HG03095 (cell line): ENCODE results near the gene IL4R.

ENCODE experiments used
- ATAC-seq: cut with Tn5 transposase; IDR thresholded peaks from one replicate; pipeline ENCODE4 v1.9.1; 2021; ENCODE audit warnings: moderate library complexity; ENCODE audit not compliant: unreplicated experiment

IL4R gene

DNA sequence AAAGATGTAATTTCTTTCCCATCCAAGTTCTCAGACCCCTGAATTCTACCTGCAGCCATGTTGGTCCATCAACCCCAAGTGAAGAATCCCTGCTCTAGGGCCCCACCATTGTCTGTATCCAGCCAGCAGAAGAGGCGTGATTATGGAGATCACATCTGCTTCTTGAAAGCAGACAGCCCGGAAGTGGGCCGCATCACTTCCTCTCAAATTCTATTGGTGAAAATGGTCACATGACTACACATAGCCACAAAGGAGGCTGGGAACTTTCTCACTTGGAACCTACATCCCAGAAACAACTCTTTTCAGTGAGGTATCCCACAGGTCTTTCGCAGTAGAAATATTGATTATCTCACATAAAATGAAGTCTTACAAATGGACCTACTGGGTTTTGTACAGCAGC is 40.1 kb downstream of the IL4R start:
- ATAC-seq = no peak

DNA sequence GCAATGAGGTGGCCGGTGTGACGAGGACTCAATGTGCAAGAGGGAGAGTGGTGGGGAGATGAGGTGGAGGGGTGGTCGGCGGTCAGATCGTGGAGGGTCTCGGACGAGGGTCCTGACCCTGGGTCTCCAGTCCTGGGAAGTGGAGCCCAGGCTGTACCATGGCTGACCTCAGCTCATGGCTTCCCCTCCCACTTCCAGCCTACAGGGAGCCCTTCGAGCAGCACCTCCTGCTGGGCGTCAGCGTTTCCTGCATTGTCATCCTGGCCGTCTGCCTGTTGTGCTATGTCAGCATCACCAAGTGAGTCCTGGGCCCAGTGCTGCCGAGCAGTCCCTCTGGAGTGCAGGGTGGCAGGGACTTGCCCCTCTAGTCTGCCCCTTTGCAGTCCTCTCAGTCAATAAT is 41.8 kb downstream of the IL4R start:
- ATAC-seq = no peak

DNA sequence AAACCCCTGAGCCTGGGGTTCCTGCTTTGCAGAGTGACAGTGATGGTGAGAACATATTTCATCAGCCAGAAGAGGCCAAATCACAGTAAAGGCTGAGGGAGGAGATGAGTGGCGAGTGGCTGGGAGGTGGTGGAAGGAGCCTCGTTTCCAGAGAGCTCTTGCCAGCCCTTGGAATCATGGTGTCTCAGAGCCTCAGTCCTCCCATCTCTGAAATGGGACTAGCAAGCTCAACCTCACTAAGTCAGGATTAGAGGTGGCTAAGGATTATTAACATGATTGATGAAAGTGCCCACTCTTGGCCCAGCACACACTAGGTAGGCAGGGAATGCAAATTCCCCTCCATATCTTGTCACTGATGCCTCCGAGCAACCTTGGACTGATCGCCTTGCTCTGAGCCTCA is 43.0 kb downstream of the IL4R start:
- ATAC-seq = no peak

DNA sequence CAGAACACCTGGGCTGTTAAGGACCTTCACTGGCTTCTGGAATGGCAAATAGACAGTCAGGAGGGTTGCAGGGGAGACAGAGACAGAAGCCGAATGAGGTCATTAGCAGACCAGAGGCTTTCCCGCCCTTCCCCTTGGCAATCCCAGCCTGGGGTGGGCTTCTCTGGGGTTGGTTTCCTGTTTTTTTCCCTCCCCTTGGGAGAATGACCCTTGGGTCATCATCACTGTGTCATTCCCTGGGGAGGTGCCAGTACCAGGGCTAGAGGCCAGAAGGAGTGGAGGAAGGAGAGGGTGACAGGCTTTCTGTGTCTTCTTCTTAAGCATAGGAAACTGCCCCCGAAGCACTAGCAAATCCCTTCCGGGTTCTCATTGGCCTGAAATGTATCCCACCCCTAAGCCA is 45.3 kb downstream of the IL4R start:
- ATAC-seq = no peak

DNA sequence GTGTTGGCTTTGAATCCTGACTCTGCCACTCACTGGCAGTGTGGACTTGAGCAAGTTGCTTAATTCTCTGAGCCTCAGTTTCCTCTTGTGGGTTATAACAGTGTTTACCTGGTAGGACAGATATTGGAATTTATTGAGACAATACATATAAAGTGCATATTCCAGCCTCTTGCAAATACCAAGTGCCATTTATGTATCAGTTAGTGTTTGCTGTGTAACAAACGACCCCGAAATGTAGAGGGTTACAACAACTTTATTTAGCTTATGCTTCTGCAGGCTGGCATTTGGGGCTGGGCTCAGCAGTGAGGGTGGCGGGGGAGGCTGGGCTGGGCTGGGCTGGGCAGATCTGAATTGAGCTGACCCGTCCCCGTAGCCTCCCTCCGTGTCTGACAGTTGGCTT is 45.8 kb downstream of the IL4R start:
- ATAC-seq = no peak

DNA sequence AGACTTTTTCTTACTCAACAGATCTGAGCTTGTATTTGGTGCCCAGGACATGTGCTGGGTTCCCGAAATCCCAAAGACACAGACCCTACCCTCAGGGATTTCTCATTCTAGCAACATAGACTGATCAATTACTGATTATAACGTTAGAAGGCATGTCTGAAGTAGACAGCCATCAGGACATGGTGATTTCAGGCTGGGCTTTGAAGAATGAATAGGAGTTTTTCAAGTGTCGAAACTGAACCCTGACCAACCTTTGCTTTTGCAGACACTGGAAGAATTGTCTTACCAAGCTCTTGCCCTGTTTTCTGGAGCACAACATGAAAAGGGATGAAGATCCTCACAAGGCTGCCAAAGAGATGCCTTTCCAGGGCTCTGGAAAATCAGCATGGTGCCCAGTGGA is 48.2 kb downstream of the IL4R start:
- no peak for ATAC-seq

DNA sequence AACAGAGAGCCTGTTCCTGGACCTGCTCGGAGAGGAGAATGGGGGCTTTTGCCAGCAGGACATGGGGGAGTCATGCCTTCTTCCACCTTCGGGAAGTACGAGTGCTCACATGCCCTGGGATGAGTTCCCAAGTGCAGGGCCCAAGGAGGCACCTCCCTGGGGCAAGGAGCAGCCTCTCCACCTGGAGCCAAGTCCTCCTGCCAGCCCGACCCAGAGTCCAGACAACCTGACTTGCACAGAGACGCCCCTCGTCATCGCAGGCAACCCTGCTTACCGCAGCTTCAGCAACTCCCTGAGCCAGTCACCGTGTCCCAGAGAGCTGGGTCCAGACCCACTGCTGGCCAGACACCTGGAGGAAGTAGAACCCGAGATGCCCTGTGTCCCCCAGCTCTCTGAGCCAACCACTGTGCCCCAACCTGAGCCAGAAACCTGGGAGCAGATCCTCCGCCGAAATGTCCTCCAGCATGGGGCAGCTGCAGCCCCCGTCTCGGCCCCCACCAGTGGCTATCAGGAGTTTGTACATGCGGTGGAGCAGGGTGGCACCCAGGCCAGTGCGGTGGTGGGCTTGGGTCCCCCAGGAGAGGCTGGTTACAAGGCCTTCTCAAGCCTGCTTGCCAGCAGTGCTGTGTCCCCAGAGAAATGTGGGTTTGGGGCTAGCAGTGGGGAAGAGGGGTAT is 48.9 kb downstream of the IL4R start:
- no peak for ATAC-seq

DNA sequence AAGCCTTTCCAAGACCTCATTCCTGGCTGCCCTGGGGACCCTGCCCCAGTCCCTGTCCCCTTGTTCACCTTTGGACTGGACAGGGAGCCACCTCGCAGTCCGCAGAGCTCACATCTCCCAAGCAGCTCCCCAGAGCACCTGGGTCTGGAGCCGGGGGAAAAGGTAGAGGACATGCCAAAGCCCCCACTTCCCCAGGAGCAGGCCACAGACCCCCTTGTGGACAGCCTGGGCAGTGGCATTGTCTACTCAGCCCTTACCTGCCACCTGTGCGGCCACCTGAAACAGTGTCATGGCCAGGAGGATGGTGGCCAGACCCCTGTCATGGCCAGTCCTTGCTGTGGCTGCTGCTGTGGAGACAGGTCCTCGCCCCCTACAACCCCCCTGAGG is 49.5 kb downstream of the IL4R start:
- no peak for ATAC-seq

DNA sequence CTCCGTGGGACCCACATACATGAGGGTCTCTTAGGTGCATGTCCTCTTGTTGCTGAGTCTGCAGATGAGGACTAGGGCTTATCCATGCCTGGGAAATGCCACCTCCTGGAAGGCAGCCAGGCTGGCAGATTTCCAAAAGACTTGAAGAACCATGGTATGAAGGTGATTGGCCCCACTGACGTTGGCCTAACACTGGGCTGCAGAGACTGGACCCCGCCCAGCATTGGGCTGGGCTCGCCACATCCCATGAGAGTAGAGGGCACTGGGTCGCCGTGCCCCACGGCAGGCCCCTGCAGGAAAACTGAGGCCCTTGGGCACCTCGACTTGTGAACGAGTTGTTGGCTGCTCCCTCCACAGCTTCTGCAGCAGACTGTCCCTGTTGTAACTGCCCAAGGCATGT is 50.0 kb downstream of the IL4R start:
- no peak for ATAC-seq

DNA sequence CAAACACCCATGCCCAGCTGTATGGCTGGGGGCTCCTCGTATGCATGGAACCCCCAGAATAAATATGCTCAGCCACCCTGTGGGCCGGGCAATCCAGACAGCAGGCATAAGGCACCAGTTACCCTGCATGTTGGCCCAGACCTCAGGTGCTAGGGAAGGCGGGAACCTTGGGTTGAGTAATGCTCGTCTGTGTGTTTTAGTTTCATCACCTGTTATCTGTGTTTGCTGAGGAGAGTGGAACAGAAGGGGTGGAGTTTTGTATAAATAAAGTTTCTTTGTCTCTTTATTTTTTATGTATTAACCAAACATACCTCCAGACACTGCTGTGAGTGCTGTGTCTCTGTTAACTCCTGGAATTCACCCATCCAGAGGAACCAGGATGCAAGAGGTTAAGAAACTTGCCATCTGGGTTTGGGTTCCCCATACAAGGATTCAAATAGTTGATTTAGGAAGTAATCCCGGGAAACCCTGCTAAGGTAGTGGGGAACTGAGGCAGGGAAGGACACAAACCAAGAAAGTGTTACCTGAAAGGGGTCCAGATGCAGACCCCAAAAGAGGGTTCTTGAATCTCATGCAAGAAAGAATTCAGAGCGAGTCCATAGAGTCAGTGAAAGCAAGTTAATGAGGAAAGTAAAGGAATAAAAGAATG is 50.8 kb downstream of the IL4R start:
- ATAC-seq = no peak

DNA sequence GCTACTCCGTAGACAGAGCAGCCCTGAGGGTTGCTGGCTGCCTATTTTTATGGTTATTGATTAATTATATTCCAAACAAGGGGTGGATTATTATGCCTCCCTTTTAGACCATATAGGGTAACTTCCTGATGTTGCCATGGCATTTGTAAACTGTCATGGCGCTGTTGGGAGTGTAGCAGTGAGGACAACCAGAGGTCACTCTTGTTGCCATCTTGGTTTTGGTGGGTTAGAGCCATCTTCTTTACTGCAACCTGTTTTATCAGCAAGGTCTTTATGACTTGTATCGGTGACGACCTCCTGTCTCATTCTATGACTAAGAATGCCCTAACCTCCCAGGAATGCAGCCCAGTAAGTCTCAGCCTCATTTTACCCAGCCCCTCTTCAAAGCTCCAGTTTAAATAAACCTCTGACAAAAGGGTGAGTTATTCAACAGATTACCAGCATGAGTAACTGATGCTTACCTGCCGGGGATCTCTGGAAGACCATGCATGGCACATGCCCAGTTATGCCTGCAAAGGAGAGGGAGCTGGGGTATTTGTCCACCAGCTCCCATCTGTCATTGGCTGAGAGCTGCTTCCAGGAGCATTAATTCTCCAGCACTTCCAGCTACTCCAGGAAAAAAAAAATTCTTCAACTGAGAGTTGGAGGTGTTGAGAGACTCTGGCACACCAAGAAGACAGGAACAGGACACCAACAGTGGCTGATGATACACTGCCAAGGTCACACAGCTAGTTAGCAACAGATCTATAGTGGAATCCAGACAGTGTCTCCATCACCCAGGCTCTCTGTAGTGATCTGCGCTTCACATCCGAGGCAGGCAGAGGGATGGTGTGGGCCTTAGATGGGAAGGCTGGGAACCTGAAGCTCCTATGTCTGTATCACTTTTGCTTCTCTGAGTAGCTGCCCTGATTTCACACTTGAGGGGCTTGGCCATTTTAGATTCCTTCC is 51.6 kb downstream of the IL4R start:
- no peak for ATAC-seq

DNA sequence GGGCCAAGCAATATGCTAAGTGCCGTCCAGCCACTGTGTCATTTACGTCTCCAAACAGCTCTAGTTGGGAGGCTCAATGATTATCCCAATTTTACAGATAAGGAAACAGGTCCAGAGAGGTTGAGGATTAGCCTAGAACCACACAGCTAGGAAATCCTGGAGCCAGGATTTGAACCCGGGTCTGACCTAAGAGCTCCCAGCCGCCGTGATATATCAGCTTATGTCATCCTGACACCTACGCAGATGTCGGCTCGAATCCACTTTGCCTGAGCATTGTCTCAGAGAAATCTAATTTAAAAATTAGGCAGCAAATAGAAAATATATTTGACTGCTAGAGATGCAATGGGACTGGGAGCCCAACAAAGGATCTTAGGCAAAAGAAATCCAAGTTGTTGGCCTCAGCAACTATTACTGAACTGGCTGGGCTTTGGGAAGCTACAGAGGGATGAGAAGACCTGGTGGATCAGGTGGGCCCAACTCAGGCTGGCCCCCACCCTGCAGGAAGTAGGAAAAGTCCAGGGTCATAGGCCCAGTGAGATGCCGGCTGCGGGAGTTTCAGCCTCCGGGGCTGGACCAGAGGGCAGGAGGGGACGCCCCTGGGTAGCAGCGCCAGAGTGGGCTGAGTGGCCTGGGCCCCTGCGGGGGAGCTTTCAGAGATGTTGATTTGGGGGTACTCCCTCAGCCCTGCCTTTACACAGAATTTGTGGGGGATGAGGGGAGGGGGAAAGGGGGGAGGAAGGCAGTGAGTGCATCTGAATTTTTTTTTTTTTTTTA is 53.1 kb downstream of the IL4R start:
- peak; percentile 23 for ATAC-seq

DNA sequence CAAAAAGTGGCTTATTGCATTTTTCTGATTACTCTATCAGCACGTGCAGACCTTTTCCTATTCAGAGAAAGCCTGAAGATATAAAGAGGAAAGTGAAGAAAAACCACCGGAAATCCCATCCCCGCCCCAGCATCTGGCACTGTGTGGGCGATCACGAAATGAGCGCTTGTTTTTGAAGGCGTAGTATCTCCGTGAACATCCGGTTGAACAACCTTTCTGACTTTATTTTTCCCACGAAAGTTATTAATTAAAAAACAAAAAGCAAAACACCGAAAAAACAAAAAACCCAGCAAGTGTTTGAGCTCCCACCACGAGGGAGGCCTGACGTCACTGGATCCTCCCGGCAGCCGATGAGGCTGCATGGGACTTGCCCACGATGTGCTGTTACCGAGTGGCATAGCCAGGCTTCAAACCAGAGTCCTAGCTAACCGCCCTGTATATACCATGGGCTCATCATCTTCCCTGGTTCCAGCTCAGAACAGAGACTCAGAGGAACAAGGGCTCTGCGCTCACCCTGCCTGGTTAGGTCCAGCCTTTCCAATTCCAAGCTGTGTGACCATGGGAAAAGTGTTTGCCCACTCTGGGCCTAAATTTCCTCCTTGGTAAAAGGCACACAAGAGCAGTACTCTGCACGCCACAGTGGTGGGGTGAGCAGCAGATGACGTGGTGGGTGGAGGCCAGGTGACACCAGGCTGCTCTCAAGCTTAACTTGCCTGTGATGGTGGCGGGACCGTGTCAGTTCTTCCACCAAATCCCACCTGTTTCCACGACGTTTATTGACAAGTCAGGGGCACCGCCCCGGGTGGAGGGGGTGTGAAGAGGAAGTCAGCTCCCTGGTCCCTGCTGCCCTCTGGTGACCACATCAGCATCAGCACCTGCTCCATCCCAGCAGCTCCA is 53.9 kb downstream of the IL4R start:
- peak; percentile 55 for ATAC-seq

DNA sequence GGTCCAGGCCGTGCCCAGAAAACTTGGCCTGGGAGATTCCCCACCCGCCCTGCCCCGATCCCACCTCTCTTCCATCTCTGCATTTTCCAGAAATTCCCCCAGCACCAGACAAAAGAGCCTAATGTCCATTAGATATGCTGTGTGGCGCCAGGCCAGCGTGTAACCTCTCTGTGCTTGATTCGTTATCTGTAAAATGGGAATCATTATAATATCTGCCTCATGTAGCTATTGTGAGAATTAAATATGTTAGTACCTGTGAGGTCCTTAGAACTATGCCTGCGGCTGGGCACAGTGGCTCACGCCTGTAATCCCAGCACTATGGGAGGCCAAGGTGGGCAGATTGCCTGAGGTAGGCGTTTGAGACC is 54.6 kb downstream of the IL4R start:
- ATAC-seq = no peak

DNA sequence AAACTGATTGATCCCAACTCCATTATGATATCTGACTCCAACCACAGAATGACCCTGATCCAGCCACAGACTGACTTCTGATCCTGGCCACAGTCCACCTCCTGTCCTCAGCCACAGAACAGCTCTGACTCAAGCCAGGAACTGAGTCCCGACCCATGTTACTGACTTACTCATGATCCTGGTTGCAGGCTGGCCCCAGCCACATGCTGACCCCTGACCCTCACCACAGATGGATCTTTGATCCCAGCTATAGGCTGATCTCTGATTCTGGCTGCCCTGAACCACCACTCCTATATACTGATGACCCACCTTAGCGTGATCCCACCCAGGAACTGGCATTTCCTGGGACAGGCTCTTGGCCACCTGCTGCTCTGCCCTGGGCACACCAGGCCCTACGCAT is 56.0 kb downstream of the IL4R start:
- ATAC-seq = no peak

DNA sequence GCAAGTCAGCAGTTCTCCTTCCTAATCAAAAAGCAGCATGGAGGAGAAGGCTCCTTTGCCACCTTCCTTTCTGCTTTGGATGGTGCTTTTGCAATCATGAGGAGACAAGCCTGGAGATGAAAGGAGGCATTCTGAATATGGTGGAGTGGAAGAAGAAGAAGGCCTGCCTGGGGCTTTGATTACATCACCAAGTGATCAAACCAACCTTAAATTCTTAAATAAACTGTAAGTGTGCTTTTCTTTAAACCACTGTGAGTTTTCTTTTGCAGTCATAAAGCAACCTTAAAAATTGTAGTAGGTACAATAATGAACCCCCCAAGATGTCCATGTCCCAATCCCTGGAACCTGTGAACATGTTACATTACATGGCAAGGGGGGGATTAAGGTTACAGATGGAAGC is 56.5 kb downstream of the IL4R start:
- no peak for ATAC-seq

DNA sequence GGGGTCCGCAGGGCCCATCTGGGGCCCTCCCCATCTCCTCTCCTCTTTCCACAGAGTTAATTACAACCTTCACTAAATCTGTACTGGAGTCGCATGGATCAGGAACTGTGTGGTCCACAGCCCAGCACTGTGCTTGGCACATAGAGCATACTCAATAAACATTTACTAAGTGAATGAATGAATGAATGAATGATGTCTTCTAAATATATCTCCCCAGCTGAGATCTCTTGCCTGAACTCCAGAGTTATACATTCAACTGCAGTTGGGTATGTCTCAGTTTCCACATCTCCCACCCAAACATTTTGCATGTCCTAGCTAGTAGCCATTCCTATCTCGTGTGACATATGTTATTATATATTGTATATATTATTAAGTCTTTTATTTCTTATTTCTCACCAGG is 59.5 kb downstream of the IL4R start:
- ATAC-seq = no peak

DNA sequence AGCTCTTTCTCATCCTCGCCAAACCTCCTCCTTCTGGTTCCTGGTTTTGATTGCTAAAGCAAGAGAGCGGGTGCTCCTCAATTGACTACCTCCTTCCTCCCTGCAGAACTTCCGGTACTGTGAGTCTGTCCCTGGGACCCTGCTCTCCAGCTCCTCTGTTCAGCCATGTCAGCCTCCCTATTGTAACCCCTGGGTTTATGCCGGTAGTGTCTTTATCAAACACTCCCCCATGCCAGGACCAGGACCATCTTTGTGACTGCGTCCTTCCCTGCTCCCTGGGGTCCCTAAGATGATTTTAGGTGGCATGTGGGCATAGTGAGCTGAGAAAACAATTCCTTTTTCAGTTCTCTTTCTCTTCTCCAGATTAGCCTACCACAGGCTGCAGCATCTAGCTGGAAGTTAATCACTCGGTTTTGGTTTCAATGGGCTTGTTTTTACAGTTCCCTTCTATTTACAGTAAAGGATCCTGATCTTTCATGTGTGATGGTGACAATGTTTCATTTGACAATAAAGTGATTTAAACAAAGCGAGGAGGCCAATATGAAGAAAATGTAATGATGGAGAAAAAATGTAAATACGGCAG is 60.5 kb downstream of the IL4R start:
- peak; percentile 31 for ATAC-seq

DNA sequence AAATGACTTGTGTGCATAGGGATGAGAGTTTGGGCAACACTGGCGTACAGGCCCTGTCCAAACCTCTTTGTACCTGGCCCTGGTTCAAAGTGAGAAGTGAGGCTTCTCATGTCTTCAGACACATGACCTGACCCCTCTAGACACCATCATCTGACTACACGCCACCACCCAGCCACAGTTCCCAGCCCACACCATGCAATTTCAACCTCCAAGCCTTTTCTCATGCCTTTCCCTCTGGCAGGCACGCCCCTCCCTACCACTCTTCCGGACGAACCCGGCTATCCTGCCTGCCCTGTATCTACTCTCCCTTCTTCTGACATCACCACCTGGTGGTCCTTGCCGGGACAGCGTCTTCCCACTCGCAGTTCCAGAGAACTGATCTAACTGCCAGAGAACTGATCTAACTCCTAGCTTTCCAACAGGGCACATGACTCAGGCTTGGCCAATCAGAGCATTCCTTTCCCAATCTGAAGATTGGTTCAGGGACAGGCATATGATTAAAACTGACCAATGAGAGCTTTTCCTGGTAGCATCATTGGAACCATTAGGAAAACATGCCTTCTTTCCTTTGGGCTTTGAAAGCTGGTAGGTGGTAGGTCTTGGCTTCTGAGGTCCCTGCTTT is 61.1 kb downstream of the IL4R start:
- ATAC-seq = peak; percentile 48
